Keratinocyte (primary cell): ENCODE measurements around the gene PSTPIP2. TPM values are rescaled to one million over a fixed set of nuclear protein-coding genes. Genes with fewer than 3 reads are reported as not detected.

ENCODE experiments used
- DNase-seq: peaks from one replicate; pipeline ENCODE4 v3.0.0-alpha.2; 2011; ENCODE audit warnings: low read depth, missing footprints, low spot score
- FAIRE-seq: peaks from 2 replicates; lab custom pipeline; 2011; peaks lifted over from hg19 to GRCh38; lab: Jason Lieb, UNC
- H2AFZ ChIP-seq: 2 replicates; pipeline ENCODE4 v1.6.0; 2012; ENCODE audit warnings: low read length, control low read depth, inconsistent platforms; ENCODE audit not compliant: control insufficient read depth
- H3K27ac ChIP-seq: 2 replicates; pipeline ENCODE4 v1.5.1; 2011; ENCODE audit warnings: low read length; ENCODE audit not compliant: control insufficient read depth, insufficient read depth
- H3K27me3 ChIP-seq: 3 replicates; pipeline ENCODE4 v1.6.0; 2011; ENCODE audit warnings: low read length; ENCODE audit not compliant: control insufficient read depth, insufficient read depth; ENCODE audit errors: extremely low read depth
- H3K36me3 ChIP-seq, 2 experiments: 2 replicates in 1 of 2; 3 replicates in 1 of 2; pipeline ENCODE4 v1.5.1; 2011; ENCODE audit warnings: low read length in 2 of 2, mild to moderate bottlenecking in 1 of 2; ENCODE audit not compliant: control insufficient read depth in 2 of 2, insufficient read depth in 2 of 2; ENCODE audit errors: extremely low read depth in 1 of 2
- H3K4me1 ChIP-seq: 3 replicates; pipeline ENCODE4 v1.5.1; 2011; ENCODE audit warnings: low read length; ENCODE audit not compliant: control insufficient read depth, insufficient read depth; ENCODE audit errors: extremely low read depth
- H3K4me2 ChIP-seq: 3 replicates; pipeline ENCODE4 v1.6.0; 2011; ENCODE audit warnings: low read depth, low read length; ENCODE audit not compliant: control insufficient read depth, insufficient read depth; ENCODE audit errors: extremely low read depth
- H3K4me3 ChIP-seq, 3 experiments: fragments of 200-600 bp in 1 of 3; sonication (generic) in 1 of 3; 2 replicates in 2 of 3; 3 replicates in 1 of 3; pipeline ENCODE4 v1.5.1; 2011 to 2016; ENCODE audit warnings: low read length in 3 of 3, mild to moderate bottlenecking in 3 of 3, control low read depth in 2 of 3, inconsistent platforms in 1 of 3, low read depth in 1 of 3, mixed read lengths in 1 of 3, mixed run types in 1 of 3, moderate library complexity in 1 of 3; ENCODE audit not compliant: control insufficient read depth in 2 of 3, insufficient read depth in 2 of 3; ENCODE audit errors: extremely low read depth in 1 of 3
- H3K79me2 ChIP-seq: 2 replicates; pipeline ENCODE4 v1.6.0; 2012; ENCODE audit warnings: low read length; ENCODE audit not compliant: control insufficient read depth, insufficient read depth
- H3K9ac ChIP-seq: 3 replicates; pipeline ENCODE4 v1.6.0; 2011; ENCODE audit warnings: low read length; ENCODE audit not compliant: control insufficient read depth, insufficient read depth; ENCODE audit errors: extremely low read depth
- H3K9me1 ChIP-seq: 3 replicates; pipeline ENCODE4 v1.6.0; 2011; ENCODE audit warnings: low read length; ENCODE audit not compliant: control insufficient read depth, insufficient read depth; ENCODE audit errors: extremely low read depth
- H3K9me3 ChIP-seq: 2 replicates; pipeline ENCODE4 v1.5.1; 2012; ENCODE audit warnings: low read depth, low read length; ENCODE audit not compliant: control insufficient read depth
- H4K20me1 ChIP-seq: 3 replicates; pipeline ENCODE4 v1.6.0; 2011; ENCODE audit warnings: low read length; ENCODE audit not compliant: control insufficient read depth, insufficient read depth; ENCODE audit errors: extremely low read depth
- EZH2 ChIP-seq: IDR thresholded peaks from one replicate; pipeline ENCODE4 v1.6.1; 2012; ENCODE audit warnings: inconsistent platforms, mild to moderate bottlenecking, low read length, moderate library complexity
- dilution Hi-C: fragments of 300-500 bp; cut with MboI; formaldehyde crosslinking; loops from one replicate; pipeline ENCODE4 v1.7.0; 2020; ENCODE audit warnings: low sequenced_read_pairs; ENCODE audit not compliant: extremely low pct_ligation_motif_present
- polyA plus RNA-seq, 5 experiments: library from polyadenylated mRNA; depleted of rRNA in 3 of 5; stranded (reverse) in 3 of 5; stranded (forward) in 1 of 5; unstranded in 1 of 5; fragments of >200 nt; gene quantifications; 1 replicate in 1 of 5; 2 replicates in 3 of 5; 3 replicates in 1 of 5; pipeline versions ENCODE4 v1.2.1 to v1.2.3, GENCODE V29; 2011 to 2012; ENCODE audit warnings: missing spikeins in 2 of 5, low read depth in 1 of 5, low replicate concordance in 1 of 5
- small RNA-seq, 3 experiments: library from RNA; depleted of rRNA; stranded (forward); fragments of <200 nt; gene quantifications; one replicate each; pipeline ENCODE3, GENCODE V24; 2012; ENCODE audit warnings: low read depth in 3 of 3, low replicate concordance in 1 of 3; ENCODE audit not compliant: insufficient read length in 3 of 3
- TF ChIP-seq, protein P1 (sequence below), 3 experiments: IDR thresholded peaks in 1 of 3; conservative IDR thresholded peaks in 1 of 3; optimal IDR thresholded peaks in 1 of 3; 2 replicates in 2 of 3; 3 replicates in 1 of 3; pipeline versions ENCODE3 to v1.5.1; 2011; ENCODE audit warnings: low read length in 3 of 3, mild to moderate bottlenecking in 3 of 3, moderate library complexity in 2 of 3, control low read depth in 1 of 3, inconsistent platforms in 1 of 3; ENCODE audit not compliant: insufficient read depth in 2 of 3; ENCODE audit errors: extremely low read depth in 1 of 3

PSTPIP2 gene
- polyA plus RNA-seq, 1 donor (not counting 4 experiments of a cell fraction or from before 2014, with no cell fraction given), result 27.3 TPM

DNA sequence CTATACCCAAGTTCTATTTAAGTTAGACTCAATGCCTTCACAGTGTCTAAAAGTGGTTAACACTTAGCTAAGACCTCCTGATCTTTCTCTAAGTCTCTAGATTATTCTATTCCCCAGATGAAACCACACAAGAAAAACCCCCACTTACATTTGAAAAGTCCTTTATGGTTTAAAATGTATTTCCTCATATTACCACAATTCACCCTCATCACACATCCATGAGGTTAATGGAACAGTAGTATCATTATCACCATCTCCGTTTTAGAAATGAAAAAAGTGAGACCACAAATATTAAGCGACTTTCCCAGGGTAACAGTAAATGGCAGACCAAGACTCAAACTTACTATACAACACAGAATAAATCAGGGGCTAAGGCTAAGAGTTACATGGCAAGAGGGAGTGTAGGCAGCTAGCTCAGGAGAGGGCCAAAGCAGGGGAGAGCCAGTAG lies 133.5 kb downstream of the PSTPIP2 start:
- Histone ChIP-seq H4K20me1 (no peaks in the 10 kb centered on the region), H3K4me2 (no peak overlapping the region), H2AFZ (no peak overlapping the region), H3K36me3 (peaks cover 20 to 30% of the 10 kb centered on the region in 2 experiments), H3K9ac (no peak overlapping the region), H3K9me1 (no peaks in the 10 kb centered on the region), H3K4me3 (no peak overlapping the region), H3K4me1 (no peaks in the 10 kb centered on the region), H3K9me3 (no peaks in the 10 kb centered on the region), H3K27me3 (no peaks in the 10 kb centered on the region), H3K79me2 (no peaks in the 10 kb centered on the region), H3K27ac (no peak overlapping the region)
- TF ChIP-seq, protein P1, sequence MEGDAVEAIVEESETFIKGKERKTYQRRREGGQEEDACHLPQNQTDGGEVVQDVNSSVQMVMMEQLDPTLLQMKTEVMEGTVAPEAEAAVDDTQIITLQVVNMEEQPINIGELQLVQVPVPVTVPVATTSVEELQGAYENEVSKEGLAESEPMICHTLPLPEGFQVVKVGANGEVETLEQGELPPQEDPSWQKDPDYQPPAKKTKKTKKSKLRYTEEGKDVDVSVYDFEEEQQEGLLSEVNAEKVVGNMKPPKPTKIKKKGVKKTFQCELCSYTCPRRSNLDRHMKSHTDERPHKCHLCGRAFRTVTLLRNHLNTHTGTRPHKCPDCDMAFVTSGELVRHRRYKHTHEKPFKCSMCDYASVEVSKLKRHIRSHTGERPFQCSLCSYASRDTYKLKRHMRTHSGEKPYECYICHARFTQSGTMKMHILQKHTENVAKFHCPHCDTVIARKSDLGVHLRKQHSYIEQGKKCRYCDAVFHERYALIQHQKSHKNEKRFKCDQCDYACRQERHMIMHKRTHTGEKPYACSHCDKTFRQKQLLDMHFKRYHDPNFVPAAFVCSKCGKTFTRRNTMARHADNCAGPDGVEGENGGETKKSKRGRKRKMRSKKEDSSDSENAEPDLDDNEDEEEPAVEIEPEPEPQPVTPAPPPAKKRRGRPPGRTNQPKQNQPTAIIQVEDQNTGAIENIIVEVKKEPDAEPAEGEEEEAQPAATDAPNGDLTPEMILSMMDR (optimal IDR thresholded peaks at IDR 0.05 in 1 of 3, IDR thresholded peaks at IDR 0.05 in 1 of 3, conservative IDR thresholded peaks at IDR 0.05 in 1 of 3; ENCODE audit: extremely low read depth in 1 of 3, insufficient read depth in 2 of 3, low read length in 3 of 3), result no peak
- TF ChIP-seq EZH2, result no peak
- dilution Hi-C loops, result no loop called here
- DNase-seq (no peak), FAIRE-seq (no peak)

- no peaks in the 10 kb centered on the region for H4K20me1 ChIP-seq
- no peak overlapping the region for H3K27ac ChIP-seq
- H2AFZ ChIP-seq, result no peak overlapping the region
- FAIRE-seq, result peak; percentile 52
- H3K9me3 ChIP-seq, result no peaks in the 10 kb centered on the region
- H3K9ac ChIP-seq, result no peak overlapping the region
- TF ChIP-seq, protein P1 (optimal IDR thresholded peaks at IDR 0.05 in 1 of 3, IDR thresholded peaks at IDR 0.05 in 1 of 3, conservative IDR thresholded peaks at IDR 0.05 in 1 of 3; ENCODE audit: extremely low read depth in 1 of 3, insufficient read depth in 2 of 3, low read length in 3 of 3), result no peak
- no peak for TF ChIP-seq EZH2
- no peak for DNase-seq
- dilution Hi-C loops, result no loop called here
- H3K79me2 ChIP-seq, result no peaks in the 10 kb centered on the region
- H3K27me3 ChIP-seq, result no peaks in the 10 kb centered on the region
- H3K4me3 ChIP-seq, result no peak overlapping the region
- no peak overlapping the region for H3K4me2 ChIP-seq
- H3K36me3 ChIP-seq, result peaks cover 19 to 20% of the 10 kb centered on the region in 2 experiments
- H3K4me1 ChIP-seq, result no peaks in the 10 kb centered on the region
- H3K9me1 ChIP-seq, result no peaks in the 10 kb centered on the region
These were observed 136.3 kb downstream of the PSTPIP2 start for GRCh38 chr18:45935591-45936335.

Small RNAs within 50 kb of the gene (small RNA-seq; reads per million reads assigned to genes)
- 0 reads per million in 3 experiments for gene RN7SKP26
- gene RNU6-1278P, result 0 reads per million in 3 experiments
- 0 reads per million in 3 experiments for gene RNY4P37

Other genes starting within 250 kb of the PSTPIP2 start
- 0.10 TPM in 1 of 3 replicates, not detected in the others for gene SIGLEC15, start 246.6 kb downstream of the PSTPIP2 start, polyA plus RNA-seq
- gene EPG5, start 104.9 kb downstream of the PSTPIP2 start, polyA plus RNA-seq, result 17.8 to 18.8 TPM (median 17.8 TPM) in 3 replicates
- 436 to 621 TPM (median 512 TPM) in 3 replicates for gene ATP5F1A, start 26.0 kb upstream of the PSTPIP2 start, polyA plus RNA-seq
- gene HAUS1, start 32.1 kb upstream of the PSTPIP2 start, polyA plus RNA-seq, result 15.6 to 39.7 TPM (median 39.5 TPM) in 3 replicates